ENCODE results near the gene NRSN1.

- no peak for TF ChIP-seq POLR2A (IDR thresholded peaks at IDR 0.05)
- TF ChIP-seq CTCF (IDR thresholded peaks at IDR 0.05): no peak
- TF ChIP-seq EP300 (IDR thresholded peaks at IDR 0.05): no peak
Measured at GRCh38 chr6:24183584-24183983, 57.6 kb downstream of the NRSN1 start.
